ENCODE measurements around the gene AP1M1.

AP1M1 gene

GRCh38 chr19:16217716-16218451, 20.2 kb downstream of the AP1M1 start:
- TF ChIP-seq CTCF (IDR thresholded peaks at IDR 0.05; ENCODE audit: borderline replicate concordance, insufficient read depth, low read depth, low read length), result no peak
- H3K4me3 ChIP-seq (ENCODE audit: low read depth, low read length), result no peak overlapping the region

- no peak overlapping the region for H3K4me3 ChIP-seq (ENCODE audit: low read depth, low read length)
- no peak for TF ChIP-seq CTCF (IDR thresholded peaks at IDR 0.05; ENCODE audit: borderline replicate concordance, insufficient read depth, low read depth, low read length)
Measured at GRCh38 chr19:16218851-16219250, 21.1 kb downstream of the AP1M1 start.

GRCh38 chr19:16222806-16223205, 25.1 kb downstream of the AP1M1 start:
- no peak for TF ChIP-seq CTCF (IDR thresholded peaks at IDR 0.05; ENCODE audit: borderline replicate concordance, insufficient read depth, low read depth, low read length)
- no peak overlapping the region for H3K4me3 ChIP-seq (ENCODE audit: low read depth, low read length)

GRCh38 chr19:16223746-16224145, 26.0 kb downstream of the AP1M1 start:
- H3K4me3 ChIP-seq (ENCODE audit: low read depth, low read length), result no peak overlapping the region
- TF ChIP-seq CTCF (IDR thresholded peaks at IDR 0.05; ENCODE audit: borderline replicate concordance, insufficient read depth, low read depth, low read length), result no peak

- no peak overlapping the region for H3K4me3 ChIP-seq (ENCODE audit: low read depth, low read length)
- TF ChIP-seq CTCF (IDR thresholded peaks at IDR 0.05; ENCODE audit: borderline replicate concordance, insufficient read depth, low read depth, low read length), result no peak
Measured at GRCh38 chr19:16224293-16225045, 26.8 kb downstream of the AP1M1 start.

GRCh38 chr19:16225279-16226183, 27.8 kb downstream of the AP1M1 start:
- no peak for TF ChIP-seq CTCF (IDR thresholded peaks at IDR 0.05; ENCODE audit: borderline replicate concordance, insufficient read depth, low read depth, low read length)
- H3K4me3 ChIP-seq (ENCODE audit: low read depth, low read length), result no peak overlapping the region

All from GM12875 (cell line).